Measurements from ENCODE around the gene BATF3.
A peak's percentile ranks its signal among the peaks of the same experiment; 100 is the strongest.

BATF3 gene

GRCh38 chr1:212692774-212693644 is 6.6 kb downstream of the BATF3 start:
- TF ChIP-seq, protein P1, sequence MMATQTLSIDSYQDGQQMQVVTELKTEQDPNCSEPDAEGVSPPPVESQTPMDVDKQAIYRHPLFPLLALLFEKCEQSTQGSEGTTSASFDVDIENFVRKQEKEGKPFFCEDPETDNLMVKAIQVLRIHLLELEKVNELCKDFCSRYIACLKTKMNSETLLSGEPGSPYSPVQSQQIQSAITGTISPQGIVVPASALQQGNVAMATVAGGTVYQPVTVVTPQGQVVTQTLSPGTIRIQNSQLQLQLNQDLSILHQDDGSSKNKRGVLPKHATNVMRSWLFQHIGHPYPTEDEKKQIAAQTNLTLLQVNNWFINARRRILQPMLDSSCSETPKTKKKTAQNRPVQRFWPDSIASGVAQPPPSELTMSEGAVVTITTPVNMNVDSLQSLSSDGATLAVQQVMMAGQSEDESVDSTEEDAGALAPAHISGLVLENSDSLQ (IDR thresholded peaks at IDR 0.05): no peak
- TF ChIP-seq FOXM1 (IDR thresholded peaks at IDR 0.05; ENCODE audit: borderline replicate concordance): no peak
- no peak for TF ChIP-seq CTBP1 (IDR thresholded peaks at IDR 0.05; ENCODE audit: borderline replicate concordance)
- no peak for TF ChIP-seq SUZ12 (IDR thresholded peaks at IDR 0.05)
- no peak for TF ChIP-seq L3MBTL2 (conservative IDR thresholded peaks at IDR 0.05)
- TF ChIP-seq TARDBP (IDR thresholded peaks at IDR 0.05): no peak
- no peak for TF ChIP-seq SP1 (IDR thresholded peaks at IDR 0.05)
- TF ChIP-seq FOXA1 (IDR thresholded peaks at IDR 0.05): no peak
- no peak for TF ChIP-seq ELF4 (IDR thresholded peaks at IDR 0.05)
- TF ChIP-seq BHLHE40 (IDR thresholded peaks at IDR 0.05; ENCODE audit: borderline replicate concordance): no peak
- TF ChIP-seq FOXK2 (IDR thresholded peaks at IDR 0.05): no peak
- TF ChIP-seq HDGF (IDR thresholded peaks at IDR 0.05; ENCODE audit: borderline replicate concordance): no peak
- no peak for TF ChIP-seq ZNF384 (IDR thresholded peaks at IDR 0.05)
- no peak for TF ChIP-seq NFRKB (IDR thresholded peaks at IDR 0.05)
- peak; percentile 6 for DNase-seq (ENCODE audit: extremely low spot score)
- CTCF ChIA-PET: no interaction called here
- POLR2A ChIA-PET: no interaction called here

GRCh38 chr1:212691561-212692071 is 8.0 kb downstream of the BATF3 start:
- TF ChIP-seq SUZ12 (IDR thresholded peaks at IDR 0.05) (no peak), BHLHE40 (IDR thresholded peaks at IDR 0.05; ENCODE audit: borderline replicate concordance) (no peak), SP1 (IDR thresholded peaks at IDR 0.05) (no peak), NFRKB (IDR thresholded peaks at IDR 0.05) (no peak), LEF1 (IDR thresholded peaks at IDR 0.05; ENCODE audit: borderline replicate concordance) (no peak), FOXK2 (IDR thresholded peaks at IDR 0.05) (no peak)
- no peak for DNase-seq (ENCODE audit: extremely low spot score)
- POLR2A ChIA-PET: no interaction called here
- CTCF ChIA-PET: no interaction called here

DNA sequence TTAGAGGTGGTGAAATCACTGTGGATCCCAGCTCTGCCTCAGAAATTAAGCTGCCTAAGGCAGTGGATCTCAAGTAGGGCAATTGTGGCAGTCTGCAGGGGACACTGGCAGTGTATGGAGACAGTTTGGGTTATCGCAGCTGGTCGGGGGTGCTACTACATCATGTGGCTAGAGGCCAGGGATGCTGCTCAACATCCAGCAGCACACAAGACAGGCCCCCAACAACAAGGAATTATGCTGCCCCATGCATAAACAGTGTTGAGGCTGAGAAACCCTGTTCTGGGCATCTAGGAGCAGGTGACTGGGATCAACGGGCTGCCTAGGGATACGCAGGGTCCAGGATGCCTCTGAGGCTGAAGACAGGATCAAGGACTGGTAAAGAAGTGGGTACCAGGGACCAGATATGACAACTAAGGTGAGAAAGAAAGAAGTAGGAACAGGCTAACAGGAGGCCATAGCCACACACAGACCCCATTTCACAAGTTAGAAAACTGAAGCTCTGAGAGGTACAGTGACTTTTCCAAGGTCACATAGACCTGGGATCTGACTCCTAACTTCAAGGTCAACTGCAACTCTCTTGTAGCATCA is 8.7 kb downstream of the BATF3 start:
- DNase-seq (ENCODE audit: extremely low spot score): peak; percentile 5
- POLR2A ChIA-PET: no interaction called here
- CTCF ChIA-PET: no interaction called here
- TF ChIP-seq BHLHE40 (IDR thresholded peaks at IDR 0.05; ENCODE audit: borderline replicate concordance) (no peak), FOXK2 (IDR thresholded peaks at IDR 0.05) (no peak), ARNT (IDR thresholded peaks at IDR 0.05) (no peak), FOXA1 (IDR thresholded peaks at IDR 0.05) (no peak), ZNF384 (IDR thresholded peaks at IDR 0.05) (no peak), TARDBP (IDR thresholded peaks at IDR 0.05) (no peak), SP1 (IDR thresholded peaks at IDR 0.05) (no peak), FOXM1 (IDR thresholded peaks at IDR 0.05; ENCODE audit: borderline replicate concordance) (no peak), CTBP1 (IDR thresholded peaks at IDR 0.05; ENCODE audit: borderline replicate concordance) (no peak), HDGF (IDR thresholded peaks at IDR 0.05; ENCODE audit: borderline replicate concordance) (no peak), NFRKB (IDR thresholded peaks at IDR 0.05) (no peak), ELF4 (IDR thresholded peaks at IDR 0.05) (no peak), SUZ12 (IDR thresholded peaks at IDR 0.05) (no peak), LEF1 (IDR thresholded peaks at IDR 0.05; ENCODE audit: borderline replicate concordance) (no peak), L3MBTL2 (conservative IDR thresholded peaks at IDR 0.05) (no peak)
- TF ChIP-seq, protein P1 (IDR thresholded peaks at IDR 0.05): no peak

DNA sequence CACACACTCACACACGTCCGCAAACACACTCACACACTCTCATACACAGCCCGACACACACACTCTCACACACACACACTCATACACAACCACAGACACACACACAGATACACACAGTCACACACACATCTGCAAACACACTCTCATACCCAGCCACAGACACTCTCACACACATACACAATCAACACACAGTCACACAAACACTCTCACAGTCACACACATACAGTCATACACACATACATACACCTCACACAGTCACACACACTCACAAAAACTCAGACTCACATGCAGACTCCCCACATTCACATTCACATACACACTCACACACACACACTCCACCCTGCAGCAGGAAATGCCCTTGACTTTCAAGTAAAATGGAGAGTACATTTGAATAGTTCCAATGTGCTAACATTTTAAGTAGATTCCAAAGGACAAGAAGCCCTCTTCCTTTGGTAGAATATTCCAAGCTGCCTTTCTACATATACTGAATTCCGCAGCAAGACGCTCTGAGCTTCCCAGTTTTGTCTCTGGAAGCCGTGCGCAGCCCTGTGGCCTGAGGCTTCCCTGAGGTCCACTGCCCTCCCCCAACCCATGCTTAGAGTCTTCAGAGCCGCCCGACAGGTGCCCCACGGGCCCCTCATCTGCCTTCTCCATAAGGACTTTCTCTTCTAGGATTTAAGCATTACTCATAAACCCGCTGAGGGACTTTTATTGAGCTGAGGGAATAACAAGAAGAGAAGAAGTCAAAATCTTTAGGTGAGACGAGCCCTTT is 9.7 kb downstream of the BATF3 start:
- ChIA-PET POLR2A (no interaction called here), CTCF (interaction anchor here (1.2 kb wide), 1 partner anchor 25 kb away, joined by 4 read pairs; no protein-coding TSS in a partner anchor)
- peak; percentile 2 for DNase-seq (ENCODE audit: extremely low spot score)
- TF ChIP-seq TARDBP (IDR thresholded peaks at IDR 0.05) (peak; percentile 86), ARNT (IDR thresholded peaks at IDR 0.05) (no peak)

GRCh38 chr1:212689196-212689725 is 10.4 kb downstream of the BATF3 start:
- DNase-seq (ENCODE audit: extremely low spot score): peak; percentile 5
- no peak for TF ChIP-seq TARDBP (IDR thresholded peaks at IDR 0.05)
- no peak for TF ChIP-seq SUZ12 (IDR thresholded peaks at IDR 0.05)
- no peak for TF ChIP-seq ZNF384 (IDR thresholded peaks at IDR 0.05)
- no peak for TF ChIP-seq L3MBTL2 (conservative IDR thresholded peaks at IDR 0.05)
- TF ChIP-seq, protein P1 (IDR thresholded peaks at IDR 0.05): no peak
- no peak for TF ChIP-seq FOXA1 (IDR thresholded peaks at IDR 0.05)
- no peak for TF ChIP-seq FOXM1 (IDR thresholded peaks at IDR 0.05; ENCODE audit: borderline replicate concordance)
- TF ChIP-seq LEF1 (IDR thresholded peaks at IDR 0.05; ENCODE audit: borderline replicate concordance): no peak
- no peak for TF ChIP-seq BHLHE40 (IDR thresholded peaks at IDR 0.05; ENCODE audit: borderline replicate concordance)
- TF ChIP-seq SP1 (IDR thresholded peaks at IDR 0.05): no peak
- no peak for TF ChIP-seq NFRKB (IDR thresholded peaks at IDR 0.05)
- TF ChIP-seq ARNT (IDR thresholded peaks at IDR 0.05): no peak
- TF ChIP-seq CTBP1 (IDR thresholded peaks at IDR 0.05; ENCODE audit: borderline replicate concordance): no peak
- ChIA-PET POLR2A (no interaction called here), CTCF (interaction anchor here (1.2 kb wide), 1 partner anchor 24 kb away, joined by 4 read pairs; no protein-coding TSS in a partner anchor)

Measured in HEK293T (cell line).